ENCODE measurements around the gene CCL2.
A peak's percentile ranks its signal among the peaks of the same experiment; 100 is the strongest.
"Not testable (repeated sequence)": the region's sequence is repeated elsewhere in the genome, so short reads cannot be mapped to it uniquely, and the experiment has no call there.

The CCL2 gene

GRCh38 chr17:34254651-34255380 is at the start of gene CCL2:
TSS of gene CCL2 (plus strand) at chr17:34255285. CDS start at chr17:34255350, 65 bp downstream.
- DNase-seq: peak; percentile 54

GRCh38 chr17:34205401-34205800 is 49.7 kb upstream of the CCL2 start:
- DNase-seq: no peak

- DNase-seq: no peak
Observed at GRCh38 chr17:34206569-34206968, 48.5 kb upstream of the CCL2 start.

- no peak for DNase-seq
Observed at GRCh38 chr17:34207572-34207971, 47.5 kb upstream of the CCL2 start.

- DNase-seq: no peak
Observed at GRCh38 chr17:34218748-34219147, 36.3 kb upstream of the CCL2 start.

- no peak for DNase-seq
Observed at GRCh38 chr17:34219405-34219804, 35.7 kb upstream of the CCL2 start.

GRCh38 chr17:34220045-34220751 is 34.9 kb upstream of the CCL2 start:
- DNase-seq: no peak

- DNase-seq: no peak
Observed at GRCh38 chr17:34220752-34221395, 34.2 kb upstream of the CCL2 start.

- DNase-seq: no peak
Observed at GRCh38 chr17:34221411-34221810, 33.7 kb upstream of the CCL2 start.

- no peak for DNase-seq
Observed at GRCh38 chr17:34222722-34223497, 32.2 kb upstream of the CCL2 start.

- no peak for DNase-seq
Observed at GRCh38 chr17:34225046-34225445, 30.0 kb upstream of the CCL2 start.

GRCh38 chr17:34226011-34226743 is 28.9 kb upstream of the CCL2 start:
- no peak for DNase-seq

- DNase-seq: no peak
Observed at GRCh38 chr17:34226744-34227034, 28.4 kb upstream of the CCL2 start.

GRCh38 chr17:34227293-34227692 is 27.8 kb upstream of the CCL2 start:
- not testable (repeated sequence) for DNase-seq

GRCh38 chr17:34227707-34228106 is 27.4 kb upstream of the CCL2 start:
- DNase-seq: no peak

- DNase-seq: no peak
Observed at GRCh38 chr17:34228781-34229180, 26.3 kb upstream of the CCL2 start.

- DNase-seq: no peak
Observed at GRCh38 chr17:34230342-34230741, 24.7 kb upstream of the CCL2 start.

GRCh38 chr17:34234616-34235015 is 20.5 kb upstream of the CCL2 start:
- DNase-seq: no peak

GRCh38 chr17:34235389-34236028 is 19.6 kb upstream of the CCL2 start:
- no peak for DNase-seq

GRCh38 chr17:34236281-34236892 is 18.7 kb upstream of the CCL2 start:
- DNase-seq: no peak

GRCh38 chr17:34237458-34237857 is 17.6 kb upstream of the CCL2 start:
- DNase-seq: no peak

- no peak for DNase-seq
Observed at GRCh38 chr17:34241062-34241461, 14.0 kb upstream of the CCL2 start.

Data from DMS153 (cell line).